Neutrophil (primary cell): ENCODE data around the gene RAB40AL.

Experiments used
- H3K27ac ChIP-seq: fragments of 200-600 bp; sonication (generic); 2 replicates; pipeline ENCODE4 v1.5.1; 2016; ENCODE audit warnings: mild to moderate bottlenecking, moderate library complexity
- H3K27me3 ChIP-seq: fragments of 200-600 bp; sonication (generic); 2 replicates; pipeline ENCODE4 v1.6.0; 2016; ENCODE audit warnings: mild to moderate bottlenecking
- H3K36me3 ChIP-seq: fragments of 200-600 bp; sonication (generic); 2 replicates; pipeline ENCODE4 v1.5.1; 2017
- H3K4me1 ChIP-seq, 2 experiments: fragments of 200-600 bp in 1 of 2; sonication (generic) in 1 of 2; 1 replicate in 1 of 2; 2 replicates in 1 of 2; pipeline versions ENCODE4 v1.5.1 to v1.6.1; 2013 to 2016; ENCODE audit warnings: low read depth in 1 of 2, low read length in 1 of 2, mild to moderate bottlenecking in 1 of 2, moderate library complexity in 1 of 2; ENCODE audit not compliant: control insufficient read depth in 1 of 2, insufficient read depth in 1 of 2
- H3K4me3 ChIP-seq, 2 experiments: fragments of 200-600 bp in 1 of 2; sonication (generic) in 1 of 2; 1 replicate in 1 of 2; 2 replicates in 1 of 2; pipeline ENCODE4 v1.5.1; 2013 to 2016; ENCODE audit warnings: low read depth in 1 of 2, low read length in 1 of 2, mild to moderate bottlenecking in 1 of 2, moderate library complexity in 1 of 2
- H3K9me3 ChIP-seq: fragments of 200-600 bp; sonication (generic); 2 replicates; pipeline ENCODE4 v1.5.1; 2016
- TF ChIP-seq, protein P1 (sequence below): fragments of 200-600 bp; sonication (generic); IDR thresholded peaks from 2 replicates; pipeline ENCODE4 v1.5.1; 2016; ENCODE audit warnings: antibody characterized with exemption

RAB40AL gene

DNA sequence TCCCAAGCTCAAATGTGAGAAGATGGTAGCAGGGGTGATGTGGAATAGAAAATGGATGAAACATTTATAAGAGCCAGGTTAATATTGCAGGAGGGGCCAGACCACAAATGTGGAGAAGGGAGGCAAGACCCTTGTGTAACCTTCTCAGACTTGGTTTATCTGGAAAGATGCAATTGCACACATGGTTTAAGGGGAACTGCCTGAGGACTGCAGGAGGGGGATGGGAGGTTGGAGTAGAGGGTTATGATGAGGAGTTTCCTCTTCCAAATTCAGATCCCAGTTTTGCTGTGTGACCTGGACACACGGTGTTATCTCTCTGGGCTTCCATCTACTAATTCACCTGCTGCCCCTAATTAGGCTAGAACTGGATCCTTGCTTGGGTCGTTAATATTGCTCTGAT, 46.1 kb downstream of the RAB40AL start:
- no peak overlapping the region for H3K4me3 ChIP-seq
- H3K9me3 ChIP-seq: no peaks in the 10 kb centered on the region
- TF ChIP-seq, protein P1, sequence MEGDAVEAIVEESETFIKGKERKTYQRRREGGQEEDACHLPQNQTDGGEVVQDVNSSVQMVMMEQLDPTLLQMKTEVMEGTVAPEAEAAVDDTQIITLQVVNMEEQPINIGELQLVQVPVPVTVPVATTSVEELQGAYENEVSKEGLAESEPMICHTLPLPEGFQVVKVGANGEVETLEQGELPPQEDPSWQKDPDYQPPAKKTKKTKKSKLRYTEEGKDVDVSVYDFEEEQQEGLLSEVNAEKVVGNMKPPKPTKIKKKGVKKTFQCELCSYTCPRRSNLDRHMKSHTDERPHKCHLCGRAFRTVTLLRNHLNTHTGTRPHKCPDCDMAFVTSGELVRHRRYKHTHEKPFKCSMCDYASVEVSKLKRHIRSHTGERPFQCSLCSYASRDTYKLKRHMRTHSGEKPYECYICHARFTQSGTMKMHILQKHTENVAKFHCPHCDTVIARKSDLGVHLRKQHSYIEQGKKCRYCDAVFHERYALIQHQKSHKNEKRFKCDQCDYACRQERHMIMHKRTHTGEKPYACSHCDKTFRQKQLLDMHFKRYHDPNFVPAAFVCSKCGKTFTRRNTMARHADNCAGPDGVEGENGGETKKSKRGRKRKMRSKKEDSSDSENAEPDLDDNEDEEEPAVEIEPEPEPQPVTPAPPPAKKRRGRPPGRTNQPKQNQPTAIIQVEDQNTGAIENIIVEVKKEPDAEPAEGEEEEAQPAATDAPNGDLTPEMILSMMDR: no peak
- peaks cover 8 to 13% of the 10 kb centered on the region in 2 experiments for H3K4me1 ChIP-seq
- H3K27ac ChIP-seq: no peak overlapping the region
- no peaks in the 10 kb centered on the region for H3K27me3 ChIP-seq
- H3K36me3 ChIP-seq: no peaks in the 10 kb centered on the region

GRCh38 chrX:102985192-102985591, 48.1 kb downstream of the RAB40AL start:
- Histone ChIP-seq H3K9me3 (no peaks in the 10 kb centered on the region), H3K4me3 (no peak overlapping the region), H3K36me3 (no peaks in the 10 kb centered on the region), H3K27me3 (no peaks in the 10 kb centered on the region), H3K4me1 (peaks cover 5 to 7% of the 10 kb centered on the region in 2 experiments), H3K27ac (no peak overlapping the region)
- TF ChIP-seq, protein P1: no peak
